SH-SY5Y (cell line): ENCODE results near the gene F10.

ENCODE experiments used
- GATA2 ChIP-seq: IDR thresholded peaks from 2 replicates; pipeline ENCODE4 v1.6.1; 2011; ENCODE audit warnings: mild to moderate bottlenecking, low read depth, low read length
- GATA3 ChIP-seq: IDR thresholded peaks from 2 replicates; pipeline ENCODE4 v1.6.1; 2011; ENCODE audit warnings: low read depth, mild to moderate bottlenecking, low read length, moderate library complexity

F10 gene

DNA sequence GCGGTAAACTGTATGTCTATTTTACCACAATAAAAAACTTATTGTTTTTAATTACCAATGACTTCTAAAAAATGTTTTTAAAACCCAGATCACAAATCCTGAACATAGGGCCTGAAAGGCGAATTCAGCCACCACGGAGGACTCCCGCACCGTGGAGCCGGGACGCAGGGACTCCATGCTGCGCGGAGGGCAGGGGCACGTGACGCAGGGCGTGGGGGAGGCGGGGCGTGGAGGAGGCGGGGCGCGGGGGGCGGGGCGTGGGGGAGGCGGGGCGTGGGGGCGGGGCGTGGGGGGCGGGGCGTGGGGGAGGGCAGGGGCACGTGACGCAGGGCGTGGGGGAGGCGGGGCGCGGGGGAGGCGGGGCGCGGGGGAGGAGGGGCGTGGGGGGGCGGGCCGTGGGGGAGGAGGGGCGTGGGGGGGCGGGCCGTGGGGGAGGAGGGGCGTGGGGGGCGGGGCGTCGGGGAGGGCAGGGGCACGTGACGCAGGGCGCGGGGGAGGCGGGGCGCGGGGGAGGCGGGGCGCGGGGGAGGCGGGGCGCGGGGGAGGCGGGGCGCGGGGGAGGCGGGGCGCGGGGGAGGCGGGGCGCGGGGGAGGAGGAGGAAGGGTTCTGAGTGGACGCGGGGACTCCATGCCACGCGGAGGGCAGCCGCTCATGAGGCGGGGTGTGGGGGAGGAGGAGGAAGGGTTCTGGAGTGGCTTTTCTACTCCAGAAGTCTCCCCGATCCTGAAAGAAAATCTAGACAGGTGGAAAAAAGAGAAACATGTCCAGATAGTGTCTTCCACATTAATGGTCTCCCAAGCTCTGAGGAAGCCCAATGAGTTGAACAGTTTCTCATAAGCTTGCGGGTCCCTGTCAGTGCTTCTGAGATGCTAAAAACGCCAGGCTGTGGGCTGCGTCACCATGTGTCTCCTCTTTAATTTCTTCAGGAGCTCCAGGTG, 31.5 kb downstream of the F10 start:
- TF ChIP-seq GATA2 (no peak), GATA3 (no peak)

DNA sequence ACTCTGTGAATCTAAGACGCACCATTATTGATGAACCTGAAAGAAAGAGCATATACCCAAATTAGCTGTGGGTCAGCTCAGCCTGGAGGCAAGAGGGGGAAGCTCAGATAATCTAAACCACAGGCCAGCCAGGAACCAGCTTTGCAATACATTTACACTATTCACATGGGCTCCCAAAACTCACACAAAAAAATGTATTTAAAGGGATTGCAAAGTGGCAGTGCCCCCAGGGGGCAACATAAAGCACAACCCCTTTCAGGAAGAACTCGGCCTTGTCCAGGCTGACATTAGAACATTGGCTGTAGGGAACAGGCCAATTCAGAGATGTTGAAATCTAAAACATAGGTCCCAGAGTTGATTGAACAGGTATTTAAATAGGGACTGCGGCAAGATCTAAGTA, 32.6 kb downstream of the F10 start:
- TF ChIP-seq GATA2 (no peak), GATA3 (no peak)

DNA sequence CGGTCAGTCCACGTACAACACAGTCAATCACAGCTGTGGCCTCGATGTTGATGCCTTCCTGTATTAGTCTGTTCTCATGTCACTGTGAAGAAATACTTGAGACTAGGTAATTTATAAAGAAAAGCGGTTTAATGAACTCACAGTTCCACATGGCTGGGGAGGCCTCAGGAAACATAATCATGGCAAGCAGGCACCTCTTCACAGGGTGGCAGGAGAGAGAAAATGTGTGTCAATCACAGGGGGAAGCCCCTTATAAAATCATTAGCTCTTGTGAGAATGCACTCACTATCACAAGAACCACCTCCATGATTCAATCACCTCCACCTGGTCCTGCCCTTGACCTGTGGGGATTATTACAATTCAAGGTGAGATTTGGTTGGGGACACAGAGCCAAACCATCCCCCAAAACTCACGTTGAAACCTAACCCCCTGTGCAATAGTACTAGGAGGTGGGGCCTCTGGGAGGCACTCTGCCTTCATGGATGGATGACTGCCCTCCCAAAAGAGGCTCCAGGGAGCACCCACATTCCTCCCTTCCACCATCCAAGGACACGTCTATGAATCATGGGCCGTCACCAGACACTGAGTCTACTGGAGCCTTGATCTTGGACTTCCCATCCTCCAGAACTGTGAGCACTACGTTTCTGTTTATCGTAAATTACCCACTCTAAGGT, 33.5 kb downstream of the F10 start:
- TF ChIP-seq GATA3 (no peak), GATA2 (no peak)

DNA sequence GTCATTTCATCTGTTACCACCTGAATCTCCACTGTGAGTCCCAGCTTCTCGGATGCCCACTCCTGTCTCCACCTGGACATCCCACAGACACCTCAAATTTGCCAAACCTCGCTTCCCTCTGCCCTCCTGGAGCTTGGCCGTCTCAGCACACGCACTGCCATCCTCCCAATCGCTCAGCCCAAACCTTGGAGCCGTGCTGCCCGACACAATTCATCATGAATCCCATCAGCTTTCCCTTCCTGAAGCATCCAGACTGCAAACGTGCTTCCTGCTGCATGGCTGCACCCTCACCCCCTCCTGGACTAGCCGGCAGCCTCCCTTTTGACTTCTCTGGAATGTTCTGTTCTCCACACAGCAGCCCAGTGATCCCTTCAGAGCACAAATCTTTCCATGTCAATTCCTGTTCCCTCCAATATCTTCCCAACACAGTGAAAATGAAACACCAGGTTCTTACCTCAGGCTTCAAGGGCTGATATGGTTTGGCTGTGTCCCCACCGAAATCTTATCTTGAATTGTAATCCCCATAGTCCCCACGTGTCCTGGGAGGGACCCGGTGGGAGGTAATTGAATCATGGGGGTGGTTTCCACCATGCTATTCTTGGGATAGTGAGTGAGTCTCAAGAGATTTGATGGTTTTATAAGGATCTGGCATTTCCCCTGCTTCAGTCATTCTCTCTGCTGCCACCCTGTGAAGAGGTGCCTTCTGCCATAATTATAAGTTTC, 34.8 kb downstream of the F10 start:
- TF ChIP-seq GATA3, result no peak
- TF ChIP-seq GATA2, result no peak

DNA sequence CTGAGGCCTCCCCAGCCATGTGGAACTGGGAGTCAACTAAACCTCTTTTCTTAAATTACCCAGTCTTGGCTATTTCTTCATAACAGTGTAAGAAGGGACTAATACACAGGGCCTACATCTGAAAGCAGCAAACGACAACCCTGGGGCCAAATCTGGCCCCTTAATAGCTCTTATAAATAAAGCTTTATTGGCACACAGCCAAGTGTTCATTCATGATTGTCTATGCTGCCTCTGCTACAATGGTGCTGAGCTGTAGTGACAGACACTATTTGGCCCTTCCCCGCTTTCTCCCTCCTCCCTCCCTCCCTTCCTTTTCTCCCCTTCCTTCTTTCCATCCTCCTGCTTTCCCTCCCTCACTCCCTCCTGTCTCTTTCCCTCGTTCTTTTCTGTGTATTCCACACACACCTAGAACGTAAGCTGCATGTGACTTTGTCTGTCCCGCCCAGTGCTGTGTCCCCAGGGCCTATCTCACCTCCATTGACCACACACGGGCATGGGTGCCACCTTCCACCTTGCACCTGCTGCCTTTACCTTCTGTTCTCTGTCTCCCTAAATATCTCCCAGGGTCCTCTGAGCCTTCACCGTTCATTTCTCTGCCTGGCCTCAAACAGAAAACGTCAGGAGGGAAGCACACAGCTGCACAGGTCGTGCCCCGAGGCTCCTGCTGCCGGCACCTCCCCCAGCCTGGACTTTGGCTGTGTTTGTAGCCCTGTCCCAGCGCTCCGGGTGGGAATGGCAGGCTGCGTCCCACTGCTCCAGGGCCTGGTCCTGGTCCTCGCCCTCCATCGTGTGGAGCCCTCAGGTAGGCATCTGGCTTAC, 35.5 kb downstream of the F10 start, which contains the start of gene PROZ:
PROZ (plus strand) TSS at position 720 of the 819 bp plus-strand sequence; CDS start at position 733, 13 bp downstream.
- TF ChIP-seq GATA3 (no peak), GATA2 (no peak)

DNA sequence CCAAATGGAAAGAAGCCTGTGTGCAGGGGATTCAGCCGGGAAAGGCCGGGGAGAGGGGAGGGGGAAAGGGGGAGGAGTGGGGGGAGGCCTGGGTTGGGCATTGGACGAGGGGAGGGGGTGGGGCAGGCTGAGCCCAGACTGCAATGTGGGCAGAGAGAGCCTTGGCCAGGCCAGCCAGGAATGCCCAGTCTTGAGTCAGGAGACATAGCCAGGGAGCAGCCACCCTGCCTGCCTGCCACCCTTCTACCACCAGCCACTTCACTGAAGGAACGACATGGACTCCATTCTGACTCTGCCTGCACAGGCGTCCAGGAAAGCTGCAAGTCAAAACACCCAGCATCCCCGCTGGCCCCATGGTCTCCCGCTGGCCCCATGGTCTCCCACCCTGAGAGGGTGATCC, 36.3 kb downstream of the F10 start:
- TF ChIP-seq GATA3, result no peak
- no peak for TF ChIP-seq GATA2

DNA sequence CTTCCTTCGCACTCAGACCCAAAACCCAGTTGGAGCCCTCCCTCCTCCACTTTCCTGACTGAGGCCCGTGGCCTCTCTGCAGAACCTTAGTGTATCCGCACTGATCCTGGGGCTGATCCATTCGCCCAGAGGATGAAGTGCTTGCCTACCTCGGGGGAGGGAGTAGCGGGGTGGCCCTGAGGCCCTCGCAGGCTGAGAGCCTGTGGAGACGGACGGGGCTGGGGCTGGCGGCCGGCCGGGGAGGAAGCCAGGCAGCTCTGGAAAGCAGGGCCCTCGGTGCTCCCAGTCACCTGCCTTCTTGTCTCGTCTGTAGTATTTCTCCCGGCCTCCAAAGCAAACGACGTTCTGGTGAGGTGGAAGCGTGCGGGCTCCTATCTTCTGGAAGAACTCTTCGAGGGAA, 37.1 kb downstream of the F10 start:
- TF ChIP-seq GATA3, result no peak
- no peak for TF ChIP-seq GATA2

DNA sequence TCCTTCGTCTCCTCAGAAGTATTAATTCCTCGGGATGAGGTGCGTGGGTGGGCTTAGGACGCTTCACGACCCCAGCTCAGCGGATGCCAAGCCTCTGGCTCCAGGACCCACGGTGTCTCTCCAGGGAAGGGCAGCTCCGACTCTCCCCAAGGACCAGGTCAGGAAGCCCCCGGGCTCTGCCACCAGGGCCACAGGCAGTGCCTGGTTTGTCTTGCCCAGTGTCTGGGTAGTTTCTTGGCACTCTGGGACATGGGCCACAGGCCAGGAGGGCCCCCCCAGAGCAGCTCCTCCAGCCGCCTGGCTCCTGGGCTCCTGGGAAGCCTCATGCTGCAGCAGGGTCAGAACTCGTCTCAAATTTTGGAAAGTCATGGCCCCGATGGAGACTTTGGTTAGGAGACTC, 38.4 kb downstream of the F10 start:
- TF ChIP-seq GATA2 (no peak), GATA3 (no peak)

DNA sequence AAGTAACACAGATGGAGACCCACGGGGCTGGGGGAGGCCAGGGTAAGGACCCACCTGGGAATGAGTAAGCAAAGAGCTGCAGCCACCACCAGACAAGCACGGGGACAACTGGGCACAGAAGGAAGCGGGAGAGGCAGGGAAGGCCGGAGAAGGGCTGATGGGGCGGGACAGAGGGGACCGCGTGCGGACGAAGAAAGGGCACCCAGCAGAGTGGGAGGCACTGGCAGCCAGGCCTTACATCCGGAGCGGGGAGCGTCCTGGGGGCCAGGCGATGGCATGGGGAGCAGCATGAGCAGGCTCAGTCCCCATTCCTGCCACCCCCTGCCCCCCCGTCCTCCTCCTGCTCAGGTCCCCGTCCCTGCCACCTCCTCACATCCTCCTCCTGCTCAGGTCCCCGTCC, 38.8 kb downstream of the F10 start:
- TF ChIP-seq GATA3 (no peak), GATA2 (no peak)

DNA sequence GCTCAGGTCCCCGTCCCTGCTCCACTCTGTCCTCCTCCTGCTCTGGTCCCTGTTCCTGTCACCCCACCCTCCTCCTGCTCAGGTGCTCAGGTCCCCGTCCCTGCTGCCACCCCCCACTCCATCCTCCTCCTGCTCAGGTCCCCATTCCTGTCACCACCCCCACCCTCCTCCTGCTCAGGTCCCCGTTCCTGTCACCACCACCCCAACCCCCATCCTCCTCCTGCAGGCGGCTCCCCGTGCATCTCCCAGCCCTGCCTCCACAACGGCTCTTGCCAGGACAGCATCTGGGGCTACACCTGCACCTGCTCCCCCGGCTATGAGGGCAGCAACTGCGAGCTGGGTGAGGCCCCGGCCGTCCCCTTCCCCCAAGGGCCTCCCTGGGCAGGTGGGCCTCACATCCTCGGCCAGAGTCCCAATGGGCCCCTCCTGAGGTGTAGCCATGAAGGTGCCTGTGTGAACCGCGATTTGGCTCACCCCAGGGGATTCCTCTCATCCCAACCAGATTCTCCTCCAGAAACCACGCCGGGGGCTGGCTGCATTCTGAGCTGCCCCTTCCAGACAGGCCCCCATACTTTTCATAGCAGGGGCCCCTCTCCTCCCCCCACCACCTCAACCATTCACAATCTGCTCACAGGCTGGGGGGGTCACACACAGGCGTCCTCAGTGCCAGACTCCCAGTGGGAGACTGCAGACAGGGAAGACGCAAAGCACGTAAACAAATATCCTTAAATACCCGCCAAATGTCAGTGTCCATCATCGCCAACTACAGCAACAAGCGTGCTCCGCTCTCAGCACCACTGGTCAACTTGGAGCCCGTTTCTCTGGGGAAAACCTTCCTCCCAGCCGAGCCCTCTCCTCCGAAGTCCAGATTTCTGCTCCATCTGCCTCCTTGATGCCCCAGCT, 40.4 kb downstream of the F10 start:
- TF ChIP-seq GATA3, result no peak
- no peak for TF ChIP-seq GATA2

DNA sequence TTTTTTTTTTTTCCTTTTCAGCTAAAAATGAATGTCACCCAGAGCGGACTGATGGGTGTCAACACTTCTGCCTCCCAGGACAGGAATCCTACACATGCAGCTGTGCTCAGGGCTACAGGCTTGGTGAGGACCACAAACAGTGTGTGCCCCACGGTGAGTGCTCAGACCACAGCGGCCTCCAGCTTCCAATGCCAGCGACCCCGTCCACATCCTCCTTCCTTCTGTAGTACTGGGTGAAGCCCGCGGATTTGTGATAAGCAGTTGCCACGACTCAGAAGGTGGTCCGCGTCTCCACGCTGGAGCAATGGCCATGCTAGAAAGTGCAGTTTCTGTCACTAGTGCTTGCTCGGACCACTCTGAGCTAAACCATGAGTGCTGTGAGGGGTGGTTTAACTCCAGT, 41.9 kb downstream of the F10 start:
- no peak for TF ChIP-seq GATA3
- TF ChIP-seq GATA2, result no peak

DNA sequence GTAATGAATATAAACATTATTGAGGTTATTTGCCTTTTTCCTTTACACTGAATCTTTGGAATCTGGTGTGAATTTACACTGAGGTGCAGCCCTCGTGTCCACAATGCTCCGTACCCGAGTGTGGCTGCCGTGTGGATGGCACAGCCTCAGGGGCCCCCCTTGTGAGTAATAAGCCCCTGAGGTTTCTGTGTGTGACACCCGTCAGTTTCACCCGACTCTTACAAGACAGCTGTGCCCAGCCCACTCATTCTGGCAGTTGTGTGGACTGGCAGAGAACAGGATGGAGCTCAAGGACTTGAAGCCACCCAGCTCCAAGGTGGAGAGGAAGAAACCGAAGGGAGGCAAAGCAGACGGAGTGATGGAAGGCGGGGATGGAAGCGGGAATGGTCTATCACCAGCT, 43.7 kb downstream of the F10 start:
- TF ChIP-seq GATA3 (no peak), GATA2 (no peak)
